H7 (cell line): ENCODE measurements around the gene RAB11FIP3. TPM values are rescaled to one million over a fixed set of nuclear protein-coding genes. Genes with fewer than 3 reads are reported as not detected.
"Not testable (repeated sequence)": the region's sequence is repeated elsewhere in the genome, so short reads cannot be mapped to it uniquely, and the experiment has no call there.

Experiments
- DNase-seq: peaks from one replicate; pipeline ENCODE4 v3.0.0; 2012
- H3K27me3 ChIP-seq: 2 replicates; pipeline ENCODE4 v1.6.0; 2011; ENCODE audit warnings: mild to moderate bottlenecking, low read length; ENCODE audit not compliant: control insufficient read depth, insufficient read depth
- H3K36me3 ChIP-seq: replicated peaks from 2 replicates; pipeline ENCODE4 v1.5.1; 2011; ENCODE audit warnings: low read length; ENCODE audit not compliant: control insufficient read depth, insufficient read depth
- H3K4me3 ChIP-seq: 2 replicates; pipeline ENCODE4 v1.5.1; 2011; ENCODE audit warnings: low read depth, mild to moderate bottlenecking, control low read depth, low read length, moderate library complexity; ENCODE audit not compliant: insufficient read depth
- total RNA-seq: library from RNA; depleted of rRNA; stranded (reverse); fragments of >200 nt; shearing (Covaris generic); gene quantifications from 2 replicates; pipeline ENCODE4 v1.2.3, GENCODE V29; 2014

RAB11FIP3 gene
- total RNA-seq, 1 experiment from 2014 or later: 27.9 TPM

DNA sequence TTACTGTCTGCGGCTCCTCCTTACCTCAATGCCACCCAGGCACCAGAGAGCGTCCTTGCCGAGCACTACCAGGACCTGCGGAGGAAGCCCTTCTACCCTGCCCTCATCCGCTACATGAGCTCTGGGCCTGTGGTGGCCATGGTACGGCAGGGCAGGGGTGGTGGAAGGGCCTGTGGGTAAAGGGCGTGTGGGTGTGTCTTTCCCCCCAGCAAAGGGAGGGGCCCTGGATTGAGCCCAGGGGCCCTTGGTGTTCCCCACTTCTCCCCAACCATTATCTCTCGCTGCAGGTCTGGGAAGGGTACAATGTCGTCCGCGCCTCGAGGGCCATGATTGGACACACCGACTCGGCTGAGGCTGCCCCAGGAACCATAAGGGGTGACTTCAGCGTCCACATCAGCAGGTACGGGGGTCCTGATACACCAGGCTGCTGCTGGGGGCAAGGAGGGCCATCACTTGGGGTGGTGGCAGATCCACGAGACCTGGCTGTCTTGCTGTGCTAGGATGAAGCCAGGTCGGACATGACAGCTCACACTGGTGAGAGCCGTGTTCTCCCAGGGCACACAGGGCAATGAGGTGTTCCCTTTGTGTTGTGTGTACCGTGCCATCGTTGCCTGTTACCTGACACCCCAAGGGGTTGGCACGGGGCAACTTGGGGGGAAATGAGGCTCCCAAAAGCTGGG lies 26.0 kb upstream of the RAB11FIP3 start:
- DNase-seq: no peak
- no peak overlapping the region for H3K4me3 ChIP-seq
- H3K36me3 ChIP-seq: peaks cover 7% of the 10 kb centered on the region
- H3K27me3 ChIP-seq: no peaks in the 10 kb centered on the region

DNA sequence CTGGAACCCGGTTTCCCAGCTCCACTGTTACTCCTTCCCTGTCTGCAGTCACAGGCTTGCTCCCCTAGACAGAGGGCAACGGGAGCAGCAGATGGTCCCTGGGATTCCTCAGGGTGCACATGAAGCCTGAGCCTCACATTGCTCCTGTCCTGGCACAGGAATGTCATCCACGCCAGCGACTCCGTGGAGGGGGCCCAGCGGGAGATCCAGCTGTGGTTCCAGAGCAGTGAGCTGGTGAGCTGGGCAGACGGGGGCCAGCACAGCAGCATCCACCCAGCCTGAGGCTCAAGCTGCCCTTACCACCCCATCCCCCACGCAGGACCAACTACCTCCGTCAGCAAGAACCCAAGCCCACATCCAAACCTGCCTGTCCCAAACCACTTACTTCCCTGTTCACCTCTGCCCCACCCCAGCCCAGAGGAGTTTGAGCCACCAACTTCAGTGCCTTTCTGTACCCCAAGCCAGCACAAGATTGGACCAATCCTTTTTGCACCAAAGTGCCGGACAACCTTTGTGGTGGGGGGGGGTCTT lies 25.3 kb upstream of the RAB11FIP3 start:
- Histone ChIP-seq H3K36me3 (peaks cover 7% of the 10 kb centered on the region), H3K4me3 (no peak overlapping the region), H3K27me3 (no peaks in the 10 kb centered on the region)
- DNase-seq: peak; percentile 53

DNA sequence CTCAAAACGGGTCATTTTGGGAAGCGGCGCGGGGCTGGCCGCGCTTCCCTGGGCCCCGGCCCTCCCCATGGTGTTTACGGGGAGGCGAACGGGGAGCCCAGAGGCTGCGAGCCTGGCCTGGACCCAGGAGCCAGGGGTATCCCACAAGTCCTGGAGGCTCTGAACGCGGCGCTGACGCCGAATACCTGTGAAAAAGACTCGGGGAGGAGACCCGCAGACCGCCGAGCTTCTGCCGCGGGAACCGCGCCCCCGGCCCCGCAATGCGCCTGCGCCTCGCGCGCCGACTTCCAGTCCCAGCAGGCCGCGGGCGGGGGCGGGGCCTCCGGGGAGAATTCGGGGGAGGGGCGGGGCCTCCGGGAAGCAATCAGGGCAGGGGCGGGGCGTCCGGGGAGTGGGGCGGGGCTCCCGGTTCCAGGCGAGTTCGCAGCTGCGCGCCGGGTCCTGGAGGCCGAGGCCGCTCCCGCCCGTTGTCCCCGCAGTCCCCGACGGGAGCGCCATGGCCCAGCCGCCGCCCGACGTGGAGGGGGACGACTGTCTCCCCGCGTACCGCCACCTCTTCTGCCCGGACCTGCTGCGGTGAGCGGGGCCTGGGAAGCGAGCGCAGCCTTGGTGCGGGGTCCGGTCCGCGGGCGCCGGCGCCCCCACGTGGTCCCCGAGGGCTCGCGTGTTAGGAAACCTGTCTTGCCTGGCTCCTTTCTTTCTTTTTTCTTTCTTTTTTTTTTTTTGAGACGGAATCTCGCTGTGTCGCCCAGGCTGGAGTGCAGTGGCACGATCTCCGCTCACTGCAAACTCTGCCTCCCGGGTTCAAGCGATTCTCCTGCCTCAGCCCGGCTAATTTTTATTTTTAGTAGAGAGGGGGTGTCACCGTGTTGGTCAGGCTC lies 23.7 kb upstream of the RAB11FIP3 start, which contains the start of gene DECR2:
Gene DECR2 (plus strand): TSS at position 418 of the 881 bp plus-strand sequence. CDS start 79 bp downstream, at position 497.
- peak; percentile 100 for DNase-seq
- Histone ChIP-seq H3K27me3 (no peaks in the 10 kb centered on the region), H3K4me3 (peak within 1 kb of the TSS; percentile 86), H3K36me3 (peaks cover 7% of the 10 kb centered on the region)

DNA sequence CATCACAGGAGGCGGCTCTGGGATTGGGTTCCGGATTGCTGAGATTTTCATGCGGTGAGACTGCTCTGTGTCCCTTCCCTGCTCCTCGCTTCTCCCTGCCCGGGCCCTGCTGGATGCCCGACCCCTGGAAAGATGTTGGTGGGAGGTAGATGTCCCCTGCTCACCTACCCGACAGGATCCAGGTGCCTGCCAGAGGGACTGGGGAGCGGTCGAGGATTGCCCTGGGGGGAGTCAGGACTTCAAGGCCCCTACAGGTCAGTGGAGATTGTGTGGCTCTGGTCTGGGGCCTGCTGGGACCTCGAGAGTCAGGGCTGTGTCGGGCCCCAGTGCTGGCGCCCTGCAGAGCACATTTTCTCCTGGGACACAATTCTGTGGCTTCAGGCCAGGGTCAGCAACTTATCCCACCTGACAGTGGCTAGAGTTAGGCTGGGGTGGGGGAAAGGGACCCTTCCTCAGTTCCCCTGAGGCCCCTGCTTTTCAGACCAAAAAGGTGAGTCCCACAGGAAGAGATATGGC lies 20.4 kb upstream of the RAB11FIP3 start:
- peak; percentile 31 for DNase-seq
- Histone ChIP-seq H3K4me3 (no peak overlapping the region), H3K27me3 (no peaks in the 10 kb centered on the region), H3K36me3 (no peaks in the 10 kb centered on the region; the same call in 1 of the 2 replicates)

DNA sequence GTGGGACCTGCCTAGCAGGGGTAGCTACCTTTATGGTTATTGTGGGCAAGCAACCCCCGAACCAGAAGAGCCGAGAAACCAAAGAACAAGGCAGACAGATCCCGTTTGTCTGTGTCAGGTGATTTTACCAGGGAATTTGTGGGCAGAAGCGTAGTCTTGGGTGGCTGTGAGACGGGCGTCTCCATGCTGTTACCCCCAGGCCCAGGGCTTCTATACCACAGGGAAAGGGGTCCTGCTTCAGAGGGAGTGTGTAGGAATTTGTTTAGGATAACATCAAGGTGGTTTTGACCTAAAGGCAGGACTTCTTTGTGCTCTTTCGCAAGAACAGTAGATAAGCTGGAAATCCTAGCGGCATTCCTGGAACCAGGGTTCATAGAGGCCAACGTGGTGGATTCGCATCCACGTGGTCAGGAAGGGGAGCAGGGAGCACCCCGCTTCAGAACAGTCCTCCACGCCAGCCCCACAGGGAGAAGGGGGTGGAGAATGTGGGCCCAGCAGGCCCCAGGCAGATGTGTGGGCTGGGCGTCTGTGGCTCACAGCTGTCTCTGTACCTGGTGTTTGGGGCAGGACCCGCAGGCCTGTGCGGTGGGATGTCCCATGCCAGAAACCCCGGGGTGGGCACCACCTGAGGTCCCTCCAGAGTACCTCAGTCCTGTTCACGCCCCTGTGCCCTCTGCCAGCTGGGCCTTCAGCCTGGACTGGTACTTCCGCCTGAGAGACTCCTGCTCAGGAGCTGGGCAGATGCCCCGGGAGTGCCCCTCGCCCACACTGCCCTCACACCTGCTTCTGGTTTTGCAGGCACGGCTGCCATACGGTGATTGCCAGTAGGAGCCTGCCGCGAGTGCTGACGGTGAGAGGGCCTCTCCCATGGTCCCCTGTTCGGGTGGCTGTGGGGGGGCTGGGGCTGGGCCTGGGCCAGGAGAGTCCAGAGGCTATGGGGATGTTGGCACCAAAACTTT lies 19.6 kb upstream of the RAB11FIP3 start:
- Histone ChIP-seq H3K36me3 (no peaks in the 10 kb centered on the region), H3K4me3 (no peak overlapping the region), H3K27me3 (no peaks in the 10 kb centered on the region)
- DNase-seq: peak; percentile 45

DNA sequence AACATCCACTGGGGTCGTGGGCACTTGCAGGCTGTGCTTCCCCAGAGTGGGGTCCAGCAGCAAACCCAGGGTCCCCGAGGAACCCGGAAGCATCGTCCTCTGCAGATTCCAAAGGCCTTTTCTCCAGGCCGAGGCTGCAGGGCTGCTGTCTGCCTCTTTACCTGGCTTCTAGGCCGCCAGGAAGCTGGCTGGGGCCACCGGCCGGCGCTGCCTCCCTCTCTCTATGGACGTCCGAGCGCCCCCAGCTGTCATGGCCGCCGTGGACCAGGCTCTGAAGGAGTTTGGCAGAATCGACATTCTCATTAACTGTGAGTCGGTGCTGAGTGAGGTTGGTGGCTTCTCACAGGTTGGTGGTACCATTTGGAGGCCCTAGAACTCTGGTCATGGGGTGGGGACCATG lies 18.2 kb upstream of the RAB11FIP3 start:
- Histone ChIP-seq H3K27me3 (no peaks in the 10 kb centered on the region), H3K36me3 (0 out of 2 replicates have a peak, but pooled peaks cover 2% of the 10 kb centered on the region), H3K4me3 (no peak overlapping the region)
- peak; percentile 66 for DNase-seq

DNA sequence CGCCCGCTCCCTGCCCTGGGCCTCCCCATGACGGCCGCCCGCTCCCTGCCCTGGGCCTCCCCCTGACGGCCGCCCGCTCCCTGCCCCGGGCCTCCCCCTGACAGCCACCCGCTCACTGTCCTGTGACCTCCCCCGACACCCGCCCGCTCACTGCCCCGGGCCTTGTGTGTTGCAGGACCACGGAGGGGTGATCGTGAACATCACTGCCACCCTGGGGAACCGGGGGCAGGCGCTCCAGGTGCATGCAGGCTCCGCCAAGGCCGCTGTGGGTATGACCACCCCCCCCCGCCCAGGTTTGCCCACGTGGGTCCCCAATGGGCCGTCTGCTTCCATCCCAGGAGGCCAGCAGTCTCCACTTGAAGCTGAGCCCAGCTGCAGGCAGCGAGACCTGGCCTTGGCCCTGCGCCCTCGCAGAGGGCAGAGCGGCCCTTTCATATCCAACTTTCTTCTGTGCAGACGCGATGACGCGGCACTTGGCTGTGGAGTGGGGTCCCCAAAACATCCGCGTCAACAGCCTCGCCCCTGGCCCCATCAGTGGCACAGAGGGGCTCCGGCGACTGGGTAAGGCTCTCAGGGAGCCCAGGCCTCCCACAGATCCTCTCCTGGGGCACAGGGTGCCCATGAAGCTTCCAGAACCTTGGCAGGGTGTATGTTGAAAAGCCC lies 14.8 kb upstream of the RAB11FIP3 start:
- Histone ChIP-seq H3K4me3 (no peak overlapping the region), H3K36me3 (0 out of 2 replicates have a peak, but pooled peaks cover 2% of the 10 kb centered on the region), H3K27me3 (no peaks in the 10 kb centered on the region)
- DNase-seq: peak; percentile 56

DNA sequence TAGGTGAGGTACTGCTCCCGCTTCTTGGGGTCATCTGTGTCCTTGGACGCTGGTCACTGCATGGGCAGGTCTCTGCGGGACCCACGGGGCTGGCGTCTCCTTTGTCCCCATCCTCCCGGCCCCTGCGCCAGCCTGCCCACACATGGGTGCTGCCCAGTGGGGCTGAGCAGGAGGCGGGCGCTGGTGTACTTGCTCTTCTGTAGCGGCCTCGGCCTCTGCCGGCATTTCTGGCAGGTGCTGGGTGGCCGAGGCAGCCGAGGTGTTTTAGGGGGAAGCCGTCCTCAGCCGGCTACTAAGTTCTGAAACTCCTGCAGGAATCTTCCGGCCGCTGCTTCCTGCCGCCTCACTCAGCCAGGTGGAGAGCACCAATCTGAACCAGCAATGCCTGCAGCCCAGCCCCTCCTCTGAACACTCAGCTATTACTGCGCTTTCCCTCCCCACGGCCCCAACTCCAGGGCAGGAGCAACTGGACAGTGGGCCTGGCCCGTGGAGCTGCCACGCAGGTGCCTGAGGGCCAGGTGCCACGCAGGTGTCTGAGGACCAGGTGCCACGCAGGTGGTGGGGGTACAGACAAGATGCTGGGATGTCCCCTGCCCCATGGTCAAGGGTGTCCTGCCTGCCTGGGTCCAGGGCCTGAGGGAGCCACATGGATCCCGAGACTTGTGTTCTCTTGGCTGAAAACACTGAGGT lies 13.7 kb upstream of the RAB11FIP3 start:
- DNase-seq: peak; percentile 43
- Histone ChIP-seq H3K27me3 (no peaks in the 10 kb centered on the region), H3K4me3 (no peak overlapping the region), H3K36me3 (0 out of 2 replicates have a peak, but pooled peaks cover 2% of the 10 kb centered on the region)

DNA sequence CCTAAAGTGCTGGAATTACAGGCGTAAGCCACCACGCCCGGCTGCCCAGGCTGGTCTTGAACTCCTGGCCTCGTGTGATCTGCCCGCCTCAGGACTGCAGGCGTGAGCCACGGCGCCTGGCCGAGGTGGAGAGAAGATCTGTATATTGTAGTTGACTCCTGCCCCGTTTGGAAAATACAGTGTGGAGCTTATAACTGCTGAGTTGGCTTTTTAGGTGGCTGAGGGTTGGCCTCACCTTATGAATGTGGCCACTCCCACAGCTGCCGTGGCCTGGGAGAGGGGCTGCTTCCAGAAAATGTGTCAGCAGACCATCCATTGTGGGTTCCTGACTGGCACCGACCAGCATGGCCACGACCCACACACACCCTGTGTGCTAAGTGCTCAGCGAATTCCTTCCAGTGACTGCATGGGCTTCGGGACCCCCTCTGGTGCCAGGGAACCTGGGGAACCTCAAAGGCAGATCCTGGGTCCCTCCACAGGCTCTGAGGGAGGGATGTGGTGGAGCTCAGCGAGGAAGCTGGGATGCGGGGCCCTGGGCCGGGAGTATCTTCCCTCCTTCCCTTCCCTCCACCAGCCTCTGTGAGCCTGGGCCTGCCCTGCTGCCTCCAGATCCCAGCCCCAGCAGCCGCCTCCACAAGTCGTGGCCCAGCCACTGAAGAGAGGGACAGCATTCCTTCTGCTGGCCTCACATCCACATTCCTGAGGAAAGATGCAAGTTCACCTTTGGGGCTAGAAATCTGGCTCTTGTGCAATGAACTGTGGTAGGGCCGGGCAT lies 10.9 kb upstream of the RAB11FIP3 start:
- peak; percentile 49 for DNase-seq
- no peaks in the 10 kb centered on the region for H3K27me3 ChIP-seq
- H3K36me3 ChIP-seq: 0 out of 2 replicates have a peak, but pooled peaks cover 2% of the 10 kb centered on the region
- H3K4me3 ChIP-seq: no peak overlapping the region

DNA sequence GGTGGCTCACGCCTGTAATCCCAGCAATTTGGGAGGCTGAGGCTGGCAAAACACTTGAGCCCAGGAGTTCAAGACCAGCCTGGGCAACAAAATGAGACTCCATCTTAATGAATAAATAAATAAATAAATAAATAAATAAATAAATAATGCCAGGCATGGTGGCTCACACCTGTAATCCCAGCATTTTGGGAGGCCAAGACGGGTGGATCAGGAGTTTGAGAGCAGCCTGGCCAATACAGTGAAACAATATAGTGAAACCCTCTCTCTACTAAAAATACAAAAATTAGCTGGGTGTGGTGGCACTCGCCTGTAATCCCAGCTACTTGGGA lies 10.3 kb upstream of the RAB11FIP3 start:
- H3K27me3 ChIP-seq, DNase-seq, H3K4me3 ChIP-seq, H3K36me3 ChIP-seq: not testable (repeated sequence)

DNA sequence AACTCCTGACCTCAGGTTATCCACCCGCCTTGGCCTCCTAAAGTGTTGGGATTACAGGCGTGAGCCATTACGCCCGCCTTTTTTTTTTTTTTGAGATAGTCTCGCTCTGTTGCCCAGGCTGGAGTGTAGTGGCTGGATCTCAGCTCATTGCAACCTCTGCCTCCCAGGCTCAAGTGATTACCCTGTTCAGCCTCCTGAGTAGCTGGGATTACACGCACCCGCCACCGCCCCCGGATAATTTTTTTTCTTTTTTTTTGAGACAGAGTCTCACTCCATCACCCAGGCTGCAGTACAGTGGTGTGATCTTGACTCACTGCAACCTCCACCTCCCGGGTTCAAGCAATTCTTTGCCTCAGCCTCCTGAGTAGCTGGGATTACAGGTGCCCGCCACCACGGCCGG lies 3.3 kb upstream of the RAB11FIP3 start:
- not testable (repeated sequence) for H3K4me3 ChIP-seq, DNase-seq, H3K36me3 ChIP-seq
- peaks cover 28% of the 10 kb centered on the region for H3K27me3 ChIP-seq

DNA sequence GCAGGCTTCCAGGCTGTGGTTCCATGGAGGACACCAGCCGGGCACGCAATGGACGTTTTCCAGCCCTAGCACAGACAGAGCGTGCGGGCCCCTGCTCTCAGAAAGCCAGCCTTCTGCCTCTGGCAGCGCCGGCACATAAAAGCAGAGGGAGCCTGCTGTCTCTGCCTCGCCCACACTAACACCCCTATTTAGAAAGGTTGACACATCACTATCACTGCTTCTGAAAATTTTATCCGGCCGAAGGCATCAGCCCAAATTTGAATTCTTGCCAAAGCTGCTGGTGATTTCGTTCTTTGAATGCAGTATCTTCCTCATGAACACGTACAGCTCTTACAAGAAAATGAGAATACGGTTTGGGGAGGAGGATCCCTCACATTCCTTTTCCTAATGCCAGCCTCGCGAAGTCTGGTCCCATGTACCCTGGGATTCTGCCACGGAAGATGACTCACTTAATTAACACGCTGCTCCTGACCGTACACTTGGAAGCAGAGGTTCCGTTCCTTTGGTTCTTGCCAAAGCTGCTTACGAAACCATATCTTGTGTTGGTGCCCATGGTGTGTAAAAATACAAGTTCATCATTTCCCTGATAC lies 1.3 kb upstream of the RAB11FIP3 start:
- Histone ChIP-seq H3K4me3 (no peak overlapping the region), H3K27me3 (peaks cover 28% of the 10 kb centered on the region), H3K36me3 (no peaks in the 10 kb centered on the region)
- DNase-seq: peak; percentile 38
